GM19193 (cell line): ENCODE data around the gene SMAD3.

Source experiments
- POLR2A ChIP-seq: IDR thresholded peaks from 4 replicates; pipeline ENCODE4 v1.6.1; 2011; ENCODE audit not compliant: insufficient read depth, insufficient read length; ENCODE audit errors: extremely low read depth

SMAD3 gene

DNA sequence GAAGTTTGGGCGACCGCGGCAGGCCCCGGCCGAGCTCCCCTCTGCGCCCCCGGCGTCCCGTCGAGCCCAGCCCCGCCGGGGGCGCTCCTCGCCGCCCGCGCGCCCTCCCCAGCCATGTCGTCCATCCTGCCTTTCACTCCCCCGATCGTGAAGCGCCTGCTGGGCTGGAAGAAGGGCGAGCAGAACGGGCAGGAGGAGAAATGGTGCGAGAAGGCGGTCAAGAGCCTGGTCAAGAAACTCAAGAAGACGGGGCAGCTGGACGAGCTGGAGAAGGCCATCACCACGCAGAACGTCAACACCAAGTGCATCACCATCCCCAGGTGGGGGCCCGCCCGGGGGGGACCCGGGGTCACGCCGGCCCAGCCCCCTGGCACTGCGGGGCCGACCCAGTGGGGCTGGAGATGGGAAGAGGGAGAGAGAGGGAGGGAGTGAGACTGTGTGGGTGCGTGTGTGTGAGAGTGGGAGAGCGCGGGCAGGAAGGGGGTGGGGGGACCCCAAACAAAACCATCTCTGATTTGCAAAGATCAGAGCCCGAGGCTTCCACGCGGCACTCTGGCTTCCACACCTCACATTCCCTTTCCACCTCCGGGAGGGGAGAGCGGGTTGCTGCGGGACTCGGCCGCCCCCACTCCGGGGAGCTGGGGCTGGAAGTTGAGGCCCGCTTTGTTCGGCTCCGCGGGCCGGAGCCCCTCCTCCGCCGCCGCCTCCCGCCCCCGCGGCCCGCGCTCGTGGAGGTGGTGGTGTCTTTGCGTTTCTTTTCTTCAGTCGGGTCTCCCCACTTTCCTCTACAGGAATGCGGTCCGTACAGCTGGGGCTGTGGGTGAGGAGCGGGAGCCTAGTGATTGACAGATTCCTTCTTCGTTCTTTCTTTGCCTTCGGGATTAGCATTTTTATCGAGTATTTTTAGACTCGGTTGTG is 898 bp downstream of the SMAD3 start:
- peak; percentile 20 for TF ChIP-seq POLR2A

GRCh38 chr15:67066959-67067853 is 1.8 kb downstream of the SMAD3 start:
- TF ChIP-seq POLR2A = no peak

DNA sequence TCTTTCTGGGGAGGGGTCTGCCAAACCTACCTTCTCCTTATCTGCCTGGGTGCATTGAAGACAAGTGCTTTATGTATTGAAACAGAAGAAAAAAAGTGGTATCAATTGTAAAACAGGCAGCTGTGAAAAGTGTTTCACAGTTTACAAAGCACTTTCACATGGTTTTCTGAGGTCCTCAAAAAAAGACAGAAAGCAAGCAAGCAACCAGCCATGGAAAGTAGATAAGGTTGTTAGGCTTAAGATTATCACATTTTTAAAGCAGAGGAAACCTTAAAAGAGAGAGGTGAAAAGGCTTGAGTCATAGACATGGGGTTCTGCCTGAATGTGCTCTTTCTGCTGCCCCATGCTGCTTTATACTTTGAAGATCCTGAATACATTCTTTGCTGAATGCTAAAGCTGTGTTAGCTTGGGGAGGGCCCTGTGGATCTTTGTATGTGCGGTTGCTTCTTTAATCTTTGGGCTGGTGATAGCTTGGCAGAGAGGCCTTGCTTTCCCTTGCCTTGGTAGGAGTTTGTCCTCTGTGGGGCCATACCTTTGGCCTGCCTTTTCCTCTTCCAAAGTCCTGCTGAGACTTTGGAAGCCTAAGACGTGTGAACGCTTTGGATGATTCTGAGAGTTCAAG is 2.6 kb downstream of the SMAD3 start:
- TF ChIP-seq POLR2A = no peak

DNA sequence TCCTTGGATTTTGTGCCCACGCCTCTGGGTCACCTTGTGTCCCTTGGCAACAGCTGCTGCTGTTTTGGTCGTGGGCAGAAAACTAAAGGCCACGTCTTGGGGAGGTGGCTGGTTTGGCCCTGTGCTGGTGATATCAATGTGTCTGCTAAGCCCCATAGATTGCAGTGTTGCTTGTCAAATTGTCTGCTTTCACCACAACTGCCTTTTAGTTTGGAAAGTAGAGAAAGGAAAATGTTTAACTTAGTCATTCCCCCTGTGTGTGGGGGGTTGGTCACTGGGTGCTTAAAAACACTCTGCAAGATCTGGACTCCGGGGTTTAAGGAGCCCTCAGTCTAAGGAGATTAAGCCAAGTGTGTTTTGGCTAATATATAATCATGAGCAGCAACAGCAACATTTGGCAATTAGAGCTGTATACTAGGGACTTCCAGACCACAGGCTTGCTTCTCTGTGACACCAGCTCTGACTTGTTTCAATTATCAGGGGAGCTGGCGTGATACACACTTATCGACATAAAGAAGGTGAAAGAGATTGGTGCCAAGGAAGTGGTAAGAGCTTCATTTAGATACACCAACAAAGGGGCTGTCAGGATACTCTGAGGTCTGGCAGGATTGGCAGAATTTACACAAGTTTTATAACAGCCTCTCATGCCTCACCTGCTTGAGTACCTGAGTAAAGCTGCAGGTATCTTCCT is 3.5 kb downstream of the SMAD3 start:
- TF ChIP-seq POLR2A = no peak

- no peak for TF ChIP-seq POLR2A
Observed at GRCh38 chr15:67070150-67070549, 4.7 kb downstream of the SMAD3 start.

- no peak for TF ChIP-seq POLR2A
Observed at GRCh38 chr15:67070892-67071664, 5.7 kb downstream of the SMAD3 start.

- no peak for TF ChIP-seq POLR2A
Observed at GRCh38 chr15:67072442-67072841, 7.0 kb downstream of the SMAD3 start.

DNA sequence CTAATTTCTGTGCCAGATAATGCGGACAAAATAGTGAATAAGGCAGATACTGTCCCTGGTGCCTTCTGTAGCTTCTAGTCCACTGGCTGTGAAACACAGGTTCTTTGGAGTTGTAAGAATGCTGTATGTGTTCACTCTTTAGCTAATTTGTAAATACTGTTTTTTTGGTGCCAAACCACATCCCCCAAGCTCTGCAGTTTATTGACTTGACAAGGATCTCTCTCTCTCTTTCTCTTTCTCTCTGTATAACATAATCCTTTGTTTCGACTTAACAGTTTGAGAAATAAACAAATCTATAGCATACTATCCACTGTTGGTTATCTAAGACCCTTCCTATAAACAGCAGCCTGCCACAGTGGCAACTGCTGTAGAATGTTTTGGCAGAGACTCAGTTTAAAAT is 7.6 kb downstream of the SMAD3 start:
- TF ChIP-seq POLR2A = no peak

DNA sequence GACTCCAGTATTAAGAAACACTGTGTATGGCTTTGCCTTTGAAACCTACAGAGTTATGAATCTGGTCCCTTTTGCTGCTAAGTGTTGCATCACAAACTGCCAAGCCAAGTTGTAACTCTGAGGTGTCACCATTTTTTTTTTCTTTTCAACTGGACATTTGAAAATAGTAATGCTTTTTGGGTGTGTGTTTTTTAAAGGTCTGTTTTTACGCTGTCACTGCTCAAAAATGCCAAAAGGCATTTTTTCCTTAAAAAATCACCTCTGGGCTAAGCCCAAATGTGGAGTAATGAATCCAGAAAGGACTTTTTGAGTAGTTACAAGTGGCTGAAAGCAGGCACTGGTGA is 9.5 kb downstream of the SMAD3 start:
- no peak for TF ChIP-seq POLR2A

GRCh38 chr15:67076147-67076843 is 10.9 kb downstream of the SMAD3 start:
- no peak for TF ChIP-seq POLR2A

DNA sequence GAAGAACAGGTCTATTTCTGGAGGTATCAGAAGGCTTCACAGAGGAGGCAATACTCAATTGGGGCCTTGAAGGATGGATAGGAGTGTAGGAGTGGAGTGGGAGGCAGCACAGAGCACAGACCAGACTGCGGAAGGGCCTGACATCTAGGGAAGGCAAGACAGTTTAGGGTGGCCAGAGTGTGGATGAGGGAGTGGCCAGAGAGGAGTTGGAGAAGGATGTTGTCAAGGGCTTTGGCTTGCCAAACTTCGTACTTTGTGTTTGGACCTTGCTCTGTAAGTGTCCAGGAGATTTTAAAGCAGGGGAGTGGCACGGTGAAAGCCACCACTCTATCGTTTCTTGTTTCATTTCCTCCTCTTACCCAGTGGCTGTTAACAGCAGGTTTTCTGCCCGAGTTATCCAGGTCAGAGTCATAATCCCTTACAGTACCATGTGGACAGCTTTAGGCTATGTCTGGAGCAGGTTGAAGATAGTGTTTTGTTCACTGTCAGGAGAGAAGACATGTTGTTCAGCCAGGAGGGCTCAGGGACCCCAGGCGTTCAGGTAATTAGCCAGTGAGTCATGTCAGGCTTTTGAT is 12.3 kb downstream of the SMAD3 start:
- TF ChIP-seq POLR2A = no peak

- no peak for TF ChIP-seq POLR2A
Observed at GRCh38 chr15:67079361-67079760, 14.0 kb downstream of the SMAD3 start.
